Thyroid gland (tissue), 4 donors: ENCODE data around the gene SUPV3L1. TPM values are rescaled to one million over a fixed set of nuclear protein-coding genes. Genes with fewer than 3 reads are reported as not detected.
"Not testable (repeated sequence)": the region's sequence is repeated elsewhere in the genome, so short reads cannot be mapped to it uniquely, and the experiment has no call there.

Experiments used
- DNase-seq, 2 donors: peaks; one replicate each; pipeline ENCODE4 v3.0.0-alpha.2; 2019
- H3K27ac ChIP-seq, 3 donors: fragments of 200-600 bp; sonication (generic); 1 replicate in 2 of 3; 2 replicates in 1 of 3; pipeline ENCODE4 v1.5.1; 2016 to 2019; ENCODE audit warnings: mild to moderate bottlenecking in 1 of 3, moderate library complexity in 1 of 3
- H3K27me3 ChIP-seq: fragments of 200-600 bp; sonication (generic); one replicate; pipeline ENCODE4 v1.5.1; 2019
- H3K36me3 ChIP-seq, 2 donors: fragments of 200-600 bp; sonication (generic); one replicate each; pipeline ENCODE4 v1.5.1; 2016 to 2019
- H3K4me1 ChIP-seq, 2 donors: fragments of 200-600 bp; sonication (generic); one replicate each; pipeline ENCODE4 v1.5.1; 2017 to 2019
- H3K4me3 ChIP-seq, 3 donors: fragments of 200-600 bp; sonication (generic); replicated peaks in 1 of 3; 1 replicate in 2 of 3; 2 replicates in 1 of 3; pipeline ENCODE4 v1.5.1; 2016; ENCODE audit warnings: mild to moderate bottlenecking in 1 of 3
- H3K9me3 ChIP-seq: fragments of 200-600 bp; sonication (generic); one replicate; pipeline ENCODE4 v1.5.1; 2017
- CTCF ChIP-seq, 6 experiments: fragments of 200-600 bp in 3 of 6; fragments of 450-650 bp in 3 of 6; sonication (generic) in 3 of 6; IDR thresholded peaks; one replicate each; pipeline ENCODE4 v1.5.1; 2016 to 2019; ENCODE audit warnings: antibody characterized with exemption in 6 of 6, mild to moderate bottlenecking in 2 of 6, inconsistent platforms in 1 of 6, moderate library complexity in 1 of 6
- POLR2A ChIP-seq, 2 donors: fragments of 450-650 bp; IDR thresholded peaks; one replicate each; pipeline ENCODE4 v1.6.1; 2017; ENCODE audit warnings: antibody characterized with exemption in 2 of 2, mild to moderate bottlenecking in 2 of 2, moderate library complexity in 1 of 2
- WGBS, 2 donors: methylation state at CpG; one replicate each; pipeline ENCODE4 v1.1.5; 2017; 5-methylcytosine and 5-hydroxymethylcytosine counted together
- intact Hi-C: fragments of 100-400 bp; cut with DNase I; formaldehyde crosslinking; loops from one replicate; pipeline ENCODE4 v1.15.1; 2023
- total RNA-seq, 4 donors: library from RNA; depleted of rRNA; stranded (reverse); fragments of >200 nt; gene quantifications; one replicate each; pipeline ENCODE4 v1.2.3, GENCODE V29; 2016

The SUPV3L1 gene
- total RNA-seq = 10 to 100 TPM; 25.1 to 31.6 (median 27.8) TPM

GRCh38 chr10:69179743-69180524 lies at the start of gene SUPV3L1:
SUPV3L1 (plus strand) TSS chr10:69180234; CDS start chr10:69180292, 58 bp downstream.
- WGBS, 2 donors = 0 to 1% methylated on average over 38 to 40 of the region's 44 CpGs
- Histone ChIP-seq H3K4me1 (peaks cover 12 to 17% of the 10 kb centered on the region in 2 donors), H3K27me3 (no peaks in the 10 kb centered on the region), H3K4me3 (peak within 1 kb of the TSS; percentile 78 to 97 (median 92)), H3K27ac (peak within 1 kb of the TSS; percentile 89 to 99 (median 91)), H3K36me3 (no peaks in the 10 kb centered on the region), H3K9me3 (no peaks in the 10 kb centered on the region)
- TF ChIP-seq CTCF (IDR thresholded peaks at IDR 0.05) (peak in 1 of 6 experiments; percentile 33), POLR2A (IDR thresholded peaks at IDR 0.05) (peak in 1 of 2 donors; percentile 50)
- DNase-seq = peak; percentile 94
- intact Hi-C loops = loop anchor here (10.0 kb wide), 1 partner anchor 55 kb away; the partner anchor contains the start of gene VPS26A

GRCh38 chr10:69130251-69130650 lies 49.8 kb upstream of the SUPV3L1 start:
- H3K4me3 ChIP-seq = no peak overlapping the region
- H3K36me3 ChIP-seq = peaks cover 0 to 6% of the 10 kb centered on the region in 2 donors
- 37 to 41% methylated on average over 2 of the region's 2 CpGs for WGBS, 2 donors
- no peaks in the 10 kb centered on the region for H3K9me3 ChIP-seq
- H3K4me1 ChIP-seq = peaks cover 12 to 14% of the 10 kb centered on the region in 2 donors
- no peak for DNase-seq
- H3K27me3 ChIP-seq = no peaks in the 10 kb centered on the region
- TF ChIP-seq POLR2A (IDR thresholded peaks at IDR 0.05) (no peak), CTCF (IDR thresholded peaks at IDR 0.05) (no peak)
- intact Hi-C loops = no loop called here
- no peak overlapping the region for H3K27ac ChIP-seq

GRCh38 chr10:69139961-69140360 lies 40.1 kb upstream of the SUPV3L1 start:
- intact Hi-C loops = no loop called here
- TF ChIP-seq CTCF (IDR thresholded peaks at IDR 0.05) (no peak), POLR2A (IDR thresholded peaks at IDR 0.05) (no peak)
- WGBS, 2 donors = 96 to 98% methylated on average over 2 of the region's 2 CpGs
- H3K9me3 ChIP-seq = no peaks in the 10 kb centered on the region
- DNase-seq = no peak
- no peaks in the 10 kb centered on the region for H3K4me1 ChIP-seq
- H3K27me3 ChIP-seq = no peaks in the 10 kb centered on the region
- H3K27ac ChIP-seq = no peak overlapping the region
- H3K4me3 ChIP-seq = no peak overlapping the region
- H3K36me3 ChIP-seq = peaks cover 0 to 3% of the 10 kb centered on the region in 2 donors

GRCh38 chr10:69141304-69141703 lies 38.7 kb upstream of the SUPV3L1 start:
- 86 to 92% methylated on average over 1 of the region's 1 CpG for WGBS, 2 donors
- no peaks in the 10 kb centered on the region for H3K9me3 ChIP-seq
- H3K27me3 ChIP-seq = no peaks in the 10 kb centered on the region
- TF ChIP-seq CTCF (IDR thresholded peaks at IDR 0.05) (no peak), POLR2A (IDR thresholded peaks at IDR 0.05) (no peak)
- no peak for DNase-seq
- H3K36me3 ChIP-seq = peaks cover 0 to under 1% of the 10 kb centered on the region in 2 donors
- intact Hi-C loops = no loop called here
- no peaks in the 10 kb centered on the region for H3K4me1 ChIP-seq
- H3K27ac ChIP-seq = no peak overlapping the region
- no peak overlapping the region for H3K4me3 ChIP-seq

- H3K9me3 ChIP-seq, H3K36me3 ChIP-seq, H3K27me3 ChIP-seq, intact Hi-C loops, H3K4me1 ChIP-seq, H3K4me3 ChIP-seq, DNase-seq, H3K27ac ChIP-seq: not testable (repeated sequence)
- 96 to 97% methylated on average over 3 of the region's 3 CpGs for WGBS, 2 donors
These were observed 38.0 kb upstream of the SUPV3L1 start for GRCh38 chr10:69142074-69142473.
